Measurements from ENCODE around the gene MAPK12.
A peak's percentile ranks its signal among the peaks of the same experiment; 100 is the strongest.
"Not testable (repeated sequence)": the region's sequence is repeated elsewhere in the genome, so short reads cannot be mapped to it uniquely, and the experiment has no call there.

The MAPK12 gene

DNA sequence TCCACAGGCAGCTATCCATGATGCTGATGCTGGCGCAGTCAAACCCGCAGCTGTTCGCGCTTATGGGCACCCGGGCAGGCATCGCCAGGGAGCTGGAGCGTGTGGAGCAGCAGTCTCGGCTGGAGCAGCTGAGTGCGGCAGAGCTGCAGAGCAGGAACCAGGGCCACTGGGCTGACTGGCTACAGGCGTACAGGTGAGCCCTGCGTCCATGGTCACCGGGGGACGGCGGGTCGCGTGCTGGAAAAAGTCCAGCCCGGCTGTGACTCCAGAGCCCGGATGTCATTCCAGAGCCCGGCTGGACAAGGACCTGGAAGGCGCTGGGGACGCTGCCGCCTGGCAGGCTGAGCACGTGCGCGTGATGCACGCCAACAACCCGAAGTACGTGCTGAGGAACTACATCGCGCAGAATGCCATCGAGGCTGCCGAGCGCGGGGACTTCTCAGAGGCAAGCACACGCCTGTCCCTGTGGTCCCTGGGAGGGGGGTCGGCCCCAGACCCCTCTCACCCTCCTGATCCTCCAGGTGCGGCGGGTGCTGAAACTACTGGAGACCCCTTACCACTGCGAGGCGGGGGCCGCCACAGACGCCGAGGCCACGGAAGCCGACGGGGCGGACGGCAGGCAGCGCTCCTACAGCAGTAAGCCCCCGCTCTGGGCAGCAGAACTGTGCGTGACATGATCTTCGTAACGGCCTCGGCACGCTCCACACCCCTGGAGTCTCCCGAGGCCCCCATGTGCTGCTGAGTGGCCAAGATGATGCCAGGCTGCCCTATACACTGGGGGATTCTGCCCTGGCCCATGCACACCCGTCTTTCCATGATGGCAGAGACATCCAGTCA lies 44.6 kb downstream of the MAPK12 start:
- no peak for DNase-seq (ENCODE audit: low read depth in 2 of 2)

DNA sequence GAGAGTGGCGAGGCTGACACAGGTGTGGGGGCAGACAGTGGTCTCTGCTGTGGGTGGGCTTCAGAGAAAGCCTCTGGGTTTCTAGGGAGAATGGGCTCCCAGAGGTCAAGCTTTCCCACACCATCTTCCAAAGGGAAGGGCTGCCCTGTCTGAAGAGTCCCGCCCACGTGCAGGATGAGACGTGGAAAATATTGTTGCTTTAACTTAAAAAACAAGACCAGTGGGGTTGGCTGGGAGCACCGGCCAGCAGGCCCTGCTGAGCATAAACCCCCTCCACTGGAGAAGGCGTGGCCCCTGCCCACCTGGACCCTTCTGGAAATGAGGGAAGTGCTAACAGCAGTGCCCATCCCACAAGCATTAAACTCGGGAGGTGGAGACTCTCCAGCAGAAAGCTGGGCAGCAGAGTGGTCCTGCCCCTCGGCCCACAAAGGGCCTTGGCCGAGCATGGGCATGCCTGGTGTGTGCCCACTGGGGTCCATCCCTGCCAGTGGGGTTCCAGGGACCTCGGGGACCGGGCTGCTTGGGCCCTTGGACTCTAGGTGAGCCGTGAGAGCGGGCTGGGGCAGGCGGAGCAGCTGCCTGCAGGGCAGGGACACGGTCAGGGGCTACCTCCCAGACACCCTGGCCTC lies 45.3 kb downstream of the MAPK12 start:
- DNase-seq (ENCODE audit: low read depth in 2 of 2): no peak

GRCh38 chr22:50215297-50216054 lies 46.0 kb downstream of the MAPK12 start:
- no peak for DNase-seq (ENCODE audit: low read depth in 2 of 2)

- DNase-seq (ENCODE audit: low read depth in 2 of 2): no peak
Observed at GRCh38 chr22:50213263-50213662, 48.2 kb downstream of the MAPK12 start.

DNA sequence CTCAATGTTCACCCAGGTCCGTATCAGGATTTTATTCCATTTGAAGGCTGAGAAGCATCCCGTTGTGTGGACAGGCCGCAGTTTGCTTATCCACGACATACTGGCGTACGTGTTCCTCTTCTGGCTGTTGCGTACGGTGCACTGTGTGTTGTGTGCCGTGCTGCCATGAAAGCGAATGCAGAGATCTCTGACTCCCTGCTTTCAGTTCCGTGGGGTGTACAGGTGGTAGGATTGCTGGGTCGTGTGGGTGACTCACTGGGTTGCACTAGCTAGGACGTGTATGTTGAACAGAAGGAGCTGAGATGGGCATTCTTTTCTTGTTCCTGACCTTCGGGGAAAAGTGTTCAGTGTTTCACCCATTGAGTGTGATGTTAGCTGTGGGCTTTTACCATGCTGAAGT lies 50.3 kb downstream of the MAPK12 start:
- DNase-seq (ENCODE audit: low read depth in 2 of 2): no peak

DNA sequence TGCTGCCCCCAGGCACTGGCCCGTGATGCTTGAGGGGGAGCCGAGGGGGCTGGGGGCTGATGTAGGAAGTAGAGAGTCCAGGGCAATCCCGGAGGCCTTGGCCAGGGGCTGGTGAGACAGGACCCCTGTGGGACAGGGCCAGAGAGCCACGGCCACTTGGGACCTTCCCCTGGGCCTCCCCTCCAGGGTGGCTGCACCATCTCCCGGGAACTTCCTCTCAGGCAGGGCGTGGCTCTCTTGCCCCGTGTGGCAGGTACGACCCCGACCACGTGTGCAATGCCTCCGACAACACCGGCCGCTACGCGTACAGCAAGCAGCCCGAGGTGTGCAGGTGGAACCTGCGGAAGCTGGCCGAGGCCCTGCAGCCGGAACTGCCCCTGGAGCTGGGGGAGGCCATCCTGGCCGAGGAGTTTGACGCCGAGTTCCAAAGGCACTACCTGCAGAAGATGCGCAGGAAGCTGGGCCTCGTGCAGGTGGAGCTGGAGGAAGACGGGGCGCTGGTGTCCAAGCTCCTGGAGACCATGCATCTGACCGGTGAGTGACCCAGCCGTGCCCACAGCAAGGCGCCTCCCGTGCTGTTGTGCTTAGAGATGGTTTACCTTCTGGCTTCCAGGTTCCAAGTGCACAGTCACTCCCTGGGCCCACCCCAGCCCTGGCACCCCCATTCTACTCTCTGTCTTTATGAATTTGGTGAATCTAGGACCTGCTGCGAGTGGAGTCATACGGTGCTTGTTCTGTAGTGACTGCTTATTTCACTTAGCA lies 50.9 kb downstream of the MAPK12 start:
- no peak for DNase-seq (ENCODE audit: low read depth in 2 of 2)

- peak; percentile 58 to 66 for DNase-seq (ENCODE audit: low read depth in 2 of 2)
Observed at GRCh38 chr22:50209893-50210292, 51.6 kb downstream of the MAPK12 start.

DNA sequence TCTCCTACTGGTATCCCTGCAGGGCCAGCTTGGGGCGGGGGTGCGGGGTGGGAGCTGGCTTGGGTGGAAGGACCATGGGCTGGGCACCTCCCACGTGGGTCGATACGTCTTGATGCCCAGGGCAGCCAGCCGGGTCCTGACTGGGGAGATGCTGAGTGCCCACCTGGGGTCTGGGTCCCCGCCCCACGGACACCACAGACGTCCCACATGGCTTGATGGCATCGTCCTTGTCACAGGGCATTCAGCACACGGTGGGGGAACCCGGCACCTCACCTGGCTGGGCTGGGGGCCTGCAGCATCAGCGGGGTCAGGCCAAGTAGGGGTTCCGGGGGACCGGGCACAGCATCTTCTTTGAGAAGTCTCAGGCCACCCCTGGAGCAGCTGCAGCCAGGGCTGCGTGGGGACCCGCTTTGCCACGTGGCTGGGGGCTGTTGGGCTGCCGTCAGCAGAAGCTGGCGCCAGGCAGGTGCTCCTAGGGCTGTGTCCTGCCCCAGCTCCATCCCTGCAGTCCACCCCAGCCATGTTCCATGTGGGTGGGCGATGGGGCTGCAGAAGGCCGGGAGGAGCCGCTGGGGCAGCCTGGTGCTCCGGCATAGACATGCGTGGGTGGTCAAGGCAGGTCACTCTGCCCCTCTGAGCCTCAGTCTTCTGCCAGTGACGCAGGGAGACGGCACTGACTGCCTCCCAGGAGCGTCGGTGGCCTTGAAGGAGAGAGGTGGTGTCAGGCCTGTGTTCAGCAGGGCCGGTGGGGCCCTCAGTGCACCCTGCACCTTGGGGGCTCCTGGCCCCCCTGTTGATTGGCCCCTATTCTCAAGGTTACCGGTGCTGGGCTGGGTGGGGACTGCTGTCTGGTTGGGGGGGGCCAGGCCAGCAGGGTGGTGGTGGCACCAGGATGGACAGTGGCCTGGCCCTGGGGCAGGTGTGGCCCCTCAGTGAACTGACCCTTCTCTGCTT lies 52.3 kb downstream of the MAPK12 start:
- no peak for DNase-seq (ENCODE audit: low read depth in 2 of 2)

GRCh38 chr22:50208430-50208938 lies 53.0 kb downstream of the MAPK12 start:
- DNase-seq (ENCODE audit: low read depth in 2 of 2): no peak

- no peak for DNase-seq (ENCODE audit: low read depth in 2 of 2)
Observed at GRCh38 chr22:50207383-50208140, 53.9 kb downstream of the MAPK12 start.

DNA sequence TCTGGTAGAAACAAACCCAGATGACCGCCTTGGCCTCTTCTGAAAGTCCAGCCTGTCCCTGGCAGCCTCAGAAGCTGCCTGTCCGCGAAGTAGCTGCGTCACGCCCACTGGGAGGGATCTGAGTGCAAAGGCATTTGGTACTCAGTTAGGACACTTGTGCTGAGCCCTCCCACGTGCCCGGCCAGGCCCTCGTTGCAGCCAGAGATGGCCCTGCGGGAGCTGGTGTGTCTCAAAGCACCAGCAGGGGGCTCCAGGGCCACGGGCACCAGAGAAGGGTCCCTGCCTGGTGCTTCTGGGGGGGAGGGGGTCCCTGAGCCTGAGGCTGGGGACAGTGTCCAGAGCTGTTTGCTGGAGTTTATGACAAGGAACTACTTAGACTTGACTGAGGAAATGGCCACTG lies 54.9 kb downstream of the MAPK12 start:
- DNase-seq (ENCODE audit: low read depth in 2 of 2): no peak

DNA sequence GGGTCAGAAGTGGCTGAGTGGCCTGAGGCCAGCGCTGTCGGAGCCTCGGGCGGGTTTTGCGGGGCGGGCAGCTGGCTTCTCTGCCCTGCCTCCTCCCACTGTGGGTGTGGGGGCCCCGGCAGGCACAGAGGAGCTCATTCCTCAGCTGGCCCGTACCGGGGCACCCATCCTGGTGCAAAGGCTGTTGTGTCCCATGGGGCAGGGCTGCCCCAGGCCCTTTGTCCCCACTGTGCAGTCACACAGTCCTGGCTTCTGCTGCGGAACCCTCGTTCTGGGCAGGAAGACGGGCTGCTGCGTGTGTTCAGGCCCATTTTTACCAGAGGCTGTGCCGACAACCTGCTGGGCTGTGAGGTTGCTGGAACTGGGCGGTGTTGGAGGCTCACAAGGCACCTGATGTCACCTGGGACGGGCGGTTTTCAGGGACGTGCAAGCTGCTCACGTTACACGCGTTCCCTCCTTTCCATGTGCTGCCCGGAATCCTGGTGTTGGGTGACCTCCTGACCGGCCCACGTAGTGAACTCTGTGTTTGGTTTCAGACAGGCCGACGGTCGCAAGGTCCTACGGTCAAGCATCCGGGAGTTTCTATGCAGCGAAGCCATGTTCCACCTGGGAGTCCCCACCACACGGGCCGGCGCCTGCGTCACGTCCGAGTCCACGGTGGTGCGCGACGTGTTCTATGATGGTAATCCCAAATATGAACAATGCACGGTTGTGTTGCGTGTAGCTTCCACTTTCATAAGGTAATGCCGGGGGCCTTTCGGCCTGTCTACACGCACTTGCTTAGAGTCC lies 55.5 kb downstream of the MAPK12 start:
- no peak for DNase-seq (ENCODE audit: low read depth in 2 of 2)

DNA sequence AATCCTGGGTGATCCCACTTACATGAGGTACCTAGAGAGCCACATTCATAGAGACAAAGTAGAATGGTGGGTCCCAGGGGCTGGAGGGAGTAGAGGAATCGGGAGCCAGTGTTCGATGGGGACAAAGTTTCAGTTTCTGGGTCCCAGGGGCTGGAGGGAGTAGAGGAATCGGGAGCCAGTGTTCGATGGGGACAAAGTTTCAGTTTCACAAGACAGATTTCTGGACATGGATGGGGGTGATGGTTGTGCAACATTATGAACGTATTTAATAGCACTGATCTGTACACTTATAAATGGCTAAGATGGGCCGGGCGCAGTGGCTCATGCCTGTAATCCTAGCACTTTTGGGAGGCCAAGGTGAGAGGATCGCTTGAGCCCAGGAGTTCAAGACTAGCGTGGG lies 56.5 kb downstream of the MAPK12 start:
- DNase-seq (ENCODE audit: low read depth in 2 of 2): not testable (repeated sequence)

DNA sequence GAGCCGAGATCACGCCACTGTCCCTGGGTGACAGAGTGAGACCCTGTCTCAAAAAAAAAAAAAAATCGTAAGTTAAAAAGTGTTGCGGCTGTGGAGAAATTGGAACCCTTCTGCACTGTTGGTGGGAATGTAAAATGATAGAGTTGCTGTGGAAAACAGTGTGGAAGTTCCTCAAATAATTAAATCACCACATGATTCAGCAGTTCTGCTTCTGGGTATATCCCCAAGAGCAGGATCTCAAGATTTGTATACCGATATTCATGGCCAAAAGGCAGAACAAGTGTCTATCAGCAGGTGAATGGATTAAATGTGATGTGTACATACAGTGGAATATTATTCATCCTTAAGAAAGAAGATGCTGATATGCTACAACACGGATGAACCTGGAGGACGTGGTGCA lies 56.9 kb downstream of the MAPK12 start:
- no peak for DNase-seq (ENCODE audit: low read depth in 2 of 2)

GRCh38 chr22:50203288-50203687 lies 58.2 kb downstream of the MAPK12 start:
- DNase-seq (ENCODE audit: low read depth in 2 of 2): no peak
